Measurements from ENCODE around the gene FAM81B.

The FAM81B gene

GRCh38 chr5:95445995-95446394 lies 54.8 kb downstream of the FAM81B start:
- Histone ChIP-seq H4K20me1 (no peaks in the 10 kb centered on the region), H3K27me3 (no peaks in the 10 kb centered on the region), H3K4me1 (peaks cover 7 to 24% (median 20%) of the 10 kb centered on the region in 10 experiments; a peak in 19 of 20 replicates), H3K9me3 (replicated peaks in 1 of 11) (no peaks in the 10 kb centered on the region), H3K27ac (no peak overlapping the region), H3K9ac (no peak overlapping the region), H3K4me3 (no peak overlapping the region), H3K4me2 (peak overlapping the region; percentile 18 to 59 (median 37); a peak in 17 of 22 replicates), H3K36me3 (no peaks in the 10 kb centered on the region)
- TF ChIP-seq Cebpa-rat (IDR thresholded peaks at IDR 0.05): no peak

- Histone ChIP-seq H3K4me2 (peak overlapping the region in 8 of 11 experiments; percentile 5 to 59 (median 35); a peak in 14 of 22 replicates), H3K9ac (no peak overlapping the region), H4K20me1 (no peaks in the 10 kb centered on the region), H3K4me1 (peaks cover 7 to 24% (median 20%) of the 10 kb centered on the region in 10 experiments; a peak in 19 of 20 replicates), H3K4me3 (no peak overlapping the region), H3K9me3 (replicated peaks in 1 of 11) (no peaks in the 10 kb centered on the region), H3K36me3 (no peaks in the 10 kb centered on the region), H3K27me3 (no peaks in the 10 kb centered on the region), H3K27ac (no peak overlapping the region)
- no peak for TF ChIP-seq Cebpa-rat (IDR thresholded peaks at IDR 0.05)
Measured at GRCh38 chr5:95446560-95447221, 55.5 kb downstream of the FAM81B start.

- Histone ChIP-seq H4K20me1 (no peaks in the 10 kb centered on the region), H3K36me3 (no peaks in the 10 kb centered on the region), H3K4me1 (peaks cover 7 to 24% (median 20%) of the 10 kb centered on the region in 10 experiments; a peak in 19 of 20 replicates), H3K4me3 (no peak overlapping the region), H3K9ac (no peak overlapping the region), H3K27ac (no peak overlapping the region), H3K27me3 (no peaks in the 10 kb centered on the region), H3K9me3 (replicated peaks in 1 of 11) (no peaks in the 10 kb centered on the region), H3K4me2 (no peak overlapping the region)
- no peak for TF ChIP-seq Cebpa-rat (IDR thresholded peaks at IDR 0.05)
Measured at GRCh38 chr5:95447961-95448360, 56.8 kb downstream of the FAM81B start.

- Histone ChIP-seq H3K27me3 (no peaks in the 10 kb centered on the region), H4K20me1 (no peaks in the 10 kb centered on the region), H3K36me3 (no peaks in the 10 kb centered on the region), H3K4me3 (no peak overlapping the region), H3K4me2 (no peak overlapping the region), H3K9me3 (replicated peaks in 1 of 11) (no peaks in the 10 kb centered on the region), H3K27ac (no peak overlapping the region), H3K9ac (no peak overlapping the region), H3K4me1 (peaks cover 7 to 24% (median 20%) of the 10 kb centered on the region in 10 experiments; a peak in 19 of 20 replicates)
- no peak for TF ChIP-seq Cebpa-rat (IDR thresholded peaks at IDR 0.05)
Measured at GRCh38 chr5:95448789-95449188, 57.6 kb downstream of the FAM81B start.

GRCh38 chr5:95449460-95449859 lies 58.3 kb downstream of the FAM81B start:
- H3K36me3 ChIP-seq: no peaks in the 10 kb centered on the region
- no peak overlapping the region for H3K4me2 ChIP-seq
- TF ChIP-seq Cebpa-rat (IDR thresholded peaks at IDR 0.05): no peak
- no peak overlapping the region for H3K9ac ChIP-seq
- H3K4me1 ChIP-seq: peaks cover 7 to 24% (median 20%) of the 10 kb centered on the region in 10 experiments; a peak in 19 of 20 replicates
- no peak overlapping the region for H3K4me3 ChIP-seq
- H3K27ac ChIP-seq: no peak overlapping the region
- H3K27me3 ChIP-seq: no peaks in the 10 kb centered on the region
- H4K20me1 ChIP-seq: no peaks in the 10 kb centered on the region
- no peaks in the 10 kb centered on the region for H3K9me3 ChIP-seq (replicated peaks in 1 of 11)

- H3K27me3 ChIP-seq: no peaks in the 10 kb centered on the region
- H3K9ac ChIP-seq: no peak overlapping the region
- H4K20me1 ChIP-seq: no peaks in the 10 kb centered on the region
- H3K4me2 ChIP-seq: no peak overlapping the region
- peaks cover 0 to 5% (median 0%) of the 10 kb centered on the region in 11 experiments; a peak in 1 of 22 replicates for H3K36me3 ChIP-seq
- H3K9me3 ChIP-seq (replicated peaks in 1 of 11): no peaks in the 10 kb centered on the region
- no peak for TF ChIP-seq Cebpa-rat (IDR thresholded peaks at IDR 0.05)
- no peaks in the 10 kb centered on the region for H3K4me1 ChIP-seq
- H3K27ac ChIP-seq: no peak overlapping the region
- no peak overlapping the region for H3K4me3 ChIP-seq
Measured at GRCh38 chr5:95454536-95454935, 63.4 kb downstream of the FAM81B start.

GRCh38 chr5:95460665-95461064 lies 69.5 kb downstream of the FAM81B start:
- Histone ChIP-seq H3K9me3 (replicated peaks in 1 of 11) (no peaks in the 10 kb centered on the region), H3K9ac (no peak overlapping the region), H3K4me1 (no peaks in the 10 kb centered on the region), H3K4me3 (no peak overlapping the region), H4K20me1 (no peaks in the 10 kb centered on the region), H3K27ac (no peak overlapping the region), H3K4me2 (no peak overlapping the region), H3K27me3 (no peaks in the 10 kb centered on the region), H3K36me3 (peaks cover 48 to 63% (median 52%) of the 10 kb centered on the region in 11 experiments)
- TF ChIP-seq Cebpa-rat (IDR thresholded peaks at IDR 0.05): no peak

GRCh38 chr5:95471487-95471886 lies 80.3 kb downstream of the FAM81B start:
- H3K4me3 ChIP-seq: no peak overlapping the region
- peaks cover 0 to 10% (median 0%) of the 10 kb centered on the region in 11 experiments; a peak in 2 of 22 replicates for H3K9me3 ChIP-seq (replicated peaks in 1 of 11)
- H3K27me3 ChIP-seq: no peaks in the 10 kb centered on the region
- H3K4me2 ChIP-seq: no peak overlapping the region
- peaks cover 0 to 11% (median 0%) of the 10 kb centered on the region in 11 experiments; a peak in 3 of 22 replicates for H4K20me1 ChIP-seq
- TF ChIP-seq Cebpa-rat (IDR thresholded peaks at IDR 0.05): no peak
- no peaks in the 10 kb centered on the region for H3K4me1 ChIP-seq
- peaks cover 57 to 90% (median 73%) of the 10 kb centered on the region in 11 experiments for H3K36me3 ChIP-seq
- H3K27ac ChIP-seq: no peak overlapping the region
- H3K9ac ChIP-seq: no peak overlapping the region

GRCh38 chr5:95471942-95472341 lies 80.8 kb downstream of the FAM81B start:
- Histone ChIP-seq H3K9me3 (replicated peaks in 1 of 11) (peaks cover 0 to 10% (median 0%) of the 10 kb centered on the region in 11 experiments; a peak in 2 of 22 replicates), H4K20me1 (peaks cover 0 to 11% (median 0%) of the 10 kb centered on the region in 11 experiments; a peak in 3 of 22 replicates), H3K27ac (no peak overlapping the region), H3K4me1 (no peaks in the 10 kb centered on the region), H3K27me3 (no peaks in the 10 kb centered on the region), H3K4me2 (no peak overlapping the region), H3K9ac (no peak overlapping the region), H3K4me3 (no peak overlapping the region), H3K36me3 (peaks cover 57 to 90% (median 74%) of the 10 kb centered on the region in 11 experiments)
- no peak for TF ChIP-seq Cebpa-rat (IDR thresholded peaks at IDR 0.05)

GRCh38 chr5:95484421-95484820 lies 93.3 kb downstream of the FAM81B start:
- peaks cover 84 to 99% (median 96%) of the 10 kb centered on the region in 11 experiments for H3K36me3 ChIP-seq
- no peaks in the 10 kb centered on the region for H3K27me3 ChIP-seq
- no peak overlapping the region for H3K4me2 ChIP-seq
- H3K27ac ChIP-seq: no peak overlapping the region
- TF ChIP-seq Cebpa-rat (IDR thresholded peaks at IDR 0.05): no peak
- no peak overlapping the region for H3K9ac ChIP-seq
- peaks cover 23 to 36% (median 26%) of the 10 kb centered on the region in 11 experiments for H3K9me3 ChIP-seq (replicated peaks in 1 of 11)
- 0 out of 22 replicates have a peak, but pooled peaks cover 0 to 5% (median 0%) of the 10 kb centered on the region in 11 experiments for H4K20me1 ChIP-seq
- no peaks in the 10 kb centered on the region for H3K4me1 ChIP-seq
- no peak overlapping the region for H3K4me3 ChIP-seq
